Endothelial cell (in vitro differentiated cells): ENCODE measurements around the gene ERBIN. TPM values are rescaled to one million over a fixed set of nuclear protein-coding genes. Genes with fewer than 3 reads are reported as not detected.
A peak's percentile ranks its signal among the peaks of the same experiment; 100 is the strongest.

Experiments
- DNase-seq: peaks from one replicate; pipeline ENCODE4 v3.0.0; 2021; ENCODE audit warnings: low spot score
- H3K27ac Mint-ChIP-seq: one replicate; pipeline ENCODE4 v1.8.0; 2021; ENCODE audit warnings: mixed read lengths, inconsistent platforms; ENCODE audit not compliant: unreplicated experiment
- H3K27me3 Mint-ChIP-seq: one replicate; pipeline ENCODE4 v1.8.0; 2021; ENCODE audit warnings: mild to moderate bottlenecking, moderate library complexity, mixed read lengths, inconsistent platforms; ENCODE audit not compliant: unreplicated experiment
- H3K36me3 Mint-ChIP-seq: one replicate; pipeline ENCODE4 v1.8.0; 2021; ENCODE audit warnings: mild to moderate bottlenecking, low read depth, mixed read lengths, inconsistent platforms; ENCODE audit not compliant: unreplicated experiment
- H3K4me1 Mint-ChIP-seq: one replicate; pipeline ENCODE4 v1.8.0; 2021; ENCODE audit warnings: mild to moderate bottlenecking, mixed read lengths, inconsistent platforms; ENCODE audit not compliant: unreplicated experiment
- H3K4me3 Mint-ChIP-seq: one replicate; pipeline ENCODE4 v1.8.0; 2021; ENCODE audit warnings: mild to moderate bottlenecking, mixed read lengths, inconsistent platforms; ENCODE audit not compliant: unreplicated experiment
- H3K9me3 Mint-ChIP-seq: one replicate; pipeline ENCODE4 v1.8.0; 2021; ENCODE audit warnings: mixed read lengths, inconsistent platforms; ENCODE audit not compliant: unreplicated experiment
- total RNA-seq: library from RNA; stranded (reverse); fragmentation: NEBNext Ultra II Directional; extraction: Animal tissue kit (Norgen Biotek cat#: 25700); gene quantifications from one replicate; pipeline ENCODE4 v1.2.1, GENCODE V29; 2021; ENCODE audit not compliant: unreplicated experiment
- TF ChIP-seq, protein P1 (sequence below): fragments of 200-600 bp; sonication (generic); IDR thresholded peaks from one replicate; pipeline ENCODE4 v1.5.0; 2021; ENCODE audit warnings: antibody characterized with exemption; ENCODE audit not compliant: unreplicated experiment

ERBIN gene
- total RNA-seq, 1 donor from 2014 or later: 93.3 TPM

DNA sequence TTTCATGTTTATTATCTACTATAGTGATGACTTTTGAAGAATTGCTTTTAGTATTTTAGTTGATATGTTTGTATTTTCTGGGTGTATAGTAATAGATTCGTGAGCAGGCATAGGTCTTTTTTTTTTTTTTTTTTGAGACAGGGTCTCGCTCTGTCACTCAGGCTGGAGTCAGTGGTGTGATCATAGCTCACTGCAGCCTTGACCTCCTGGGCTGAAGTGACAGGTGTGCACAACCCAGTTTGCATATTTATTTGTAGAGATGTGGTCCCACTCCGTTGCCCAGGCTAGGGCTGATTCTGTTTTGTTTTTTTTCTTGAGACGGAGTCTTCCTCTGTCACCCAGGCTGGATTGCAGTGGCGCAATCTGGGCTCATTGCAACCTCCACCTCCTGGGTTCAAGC lies 11.9 kb downstream of the ERBIN start:
- Mint-ChIP-seq H3K4me3 (peak overlapping the region; percentile 71), H3K27ac (no peak overlapping the region), H3K9me3 (no peaks in the 10 kb centered on the region), H3K27me3 (peaks cover 3% of the 10 kb centered on the region), H3K36me3 (peaks cover 16% of the 10 kb centered on the region), H3K4me1 (peaks cover 10% of the 10 kb centered on the region)
- TF ChIP-seq, protein P1, sequence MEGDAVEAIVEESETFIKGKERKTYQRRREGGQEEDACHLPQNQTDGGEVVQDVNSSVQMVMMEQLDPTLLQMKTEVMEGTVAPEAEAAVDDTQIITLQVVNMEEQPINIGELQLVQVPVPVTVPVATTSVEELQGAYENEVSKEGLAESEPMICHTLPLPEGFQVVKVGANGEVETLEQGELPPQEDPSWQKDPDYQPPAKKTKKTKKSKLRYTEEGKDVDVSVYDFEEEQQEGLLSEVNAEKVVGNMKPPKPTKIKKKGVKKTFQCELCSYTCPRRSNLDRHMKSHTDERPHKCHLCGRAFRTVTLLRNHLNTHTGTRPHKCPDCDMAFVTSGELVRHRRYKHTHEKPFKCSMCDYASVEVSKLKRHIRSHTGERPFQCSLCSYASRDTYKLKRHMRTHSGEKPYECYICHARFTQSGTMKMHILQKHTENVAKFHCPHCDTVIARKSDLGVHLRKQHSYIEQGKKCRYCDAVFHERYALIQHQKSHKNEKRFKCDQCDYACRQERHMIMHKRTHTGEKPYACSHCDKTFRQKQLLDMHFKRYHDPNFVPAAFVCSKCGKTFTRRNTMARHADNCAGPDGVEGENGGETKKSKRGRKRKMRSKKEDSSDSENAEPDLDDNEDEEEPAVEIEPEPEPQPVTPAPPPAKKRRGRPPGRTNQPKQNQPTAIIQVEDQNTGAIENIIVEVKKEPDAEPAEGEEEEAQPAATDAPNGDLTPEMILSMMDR: no peak
- no peak for DNase-seq

DNA sequence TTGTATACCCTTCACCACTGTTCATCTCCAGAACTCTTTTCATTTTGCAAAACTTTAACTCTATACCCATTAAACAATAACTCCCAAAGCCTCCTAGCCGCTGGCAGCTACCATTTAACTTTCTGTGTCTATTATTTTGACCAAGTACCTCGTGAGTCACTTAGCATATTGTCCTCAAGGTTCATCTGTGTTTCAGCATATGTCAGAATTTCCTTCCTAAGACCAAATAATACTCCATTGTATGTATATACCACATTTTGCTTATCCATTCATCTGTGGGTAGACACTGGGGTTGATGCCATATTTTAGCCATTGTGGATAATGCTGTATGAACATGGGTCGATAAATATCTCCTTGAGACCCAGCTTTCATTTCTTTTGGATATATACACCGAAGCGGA lies 17.4 kb downstream of the ERBIN start:
- DNase-seq: no peak
- TF ChIP-seq, protein P1: no peak
- Mint-ChIP-seq H3K36me3 (peaks cover 9% of the 10 kb centered on the region), H3K4me3 (no peak overlapping the region), H3K27ac (no peak overlapping the region), H3K4me1 (peaks cover 2% of the 10 kb centered on the region), H3K27me3 (no peaks in the 10 kb centered on the region), H3K9me3 (no peaks in the 10 kb centered on the region)

DNA sequence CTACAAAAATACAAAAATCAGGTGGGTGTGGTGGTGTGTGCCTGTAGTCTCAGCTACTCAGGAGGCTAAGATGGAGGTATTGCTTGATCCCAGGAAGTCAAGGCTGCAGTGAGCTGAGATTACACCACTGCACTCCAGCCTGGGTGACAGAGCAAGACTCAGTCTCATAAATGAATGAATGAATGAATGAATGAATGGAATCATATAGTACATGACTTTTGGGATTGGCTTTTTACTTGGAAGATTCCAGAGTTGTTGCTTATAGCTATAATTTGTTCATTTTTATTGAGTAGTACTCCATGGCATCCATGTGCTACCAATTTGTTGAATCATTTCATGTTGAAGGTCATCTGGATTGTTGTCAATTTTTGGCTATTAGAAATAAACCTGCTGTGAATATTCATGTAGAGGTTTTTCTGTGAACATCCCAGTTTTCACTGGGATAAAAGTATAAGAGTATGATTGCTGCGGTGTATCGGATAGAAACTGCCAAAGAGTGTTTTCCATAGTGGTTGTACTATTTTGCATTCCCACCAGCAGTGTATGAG lies 19.9 kb downstream of the ERBIN start:
- TF ChIP-seq, protein P1: no peak
- Mint-ChIP-seq H3K4me1 (peaks cover 2% of the 10 kb centered on the region), H3K9me3 (no peaks in the 10 kb centered on the region), H3K36me3 (peaks cover 12% of the 10 kb centered on the region), H3K27me3 (no peaks in the 10 kb centered on the region), H3K27ac (no peak overlapping the region), H3K4me3 (no peak overlapping the region)
- DNase-seq: no peak

DNA sequence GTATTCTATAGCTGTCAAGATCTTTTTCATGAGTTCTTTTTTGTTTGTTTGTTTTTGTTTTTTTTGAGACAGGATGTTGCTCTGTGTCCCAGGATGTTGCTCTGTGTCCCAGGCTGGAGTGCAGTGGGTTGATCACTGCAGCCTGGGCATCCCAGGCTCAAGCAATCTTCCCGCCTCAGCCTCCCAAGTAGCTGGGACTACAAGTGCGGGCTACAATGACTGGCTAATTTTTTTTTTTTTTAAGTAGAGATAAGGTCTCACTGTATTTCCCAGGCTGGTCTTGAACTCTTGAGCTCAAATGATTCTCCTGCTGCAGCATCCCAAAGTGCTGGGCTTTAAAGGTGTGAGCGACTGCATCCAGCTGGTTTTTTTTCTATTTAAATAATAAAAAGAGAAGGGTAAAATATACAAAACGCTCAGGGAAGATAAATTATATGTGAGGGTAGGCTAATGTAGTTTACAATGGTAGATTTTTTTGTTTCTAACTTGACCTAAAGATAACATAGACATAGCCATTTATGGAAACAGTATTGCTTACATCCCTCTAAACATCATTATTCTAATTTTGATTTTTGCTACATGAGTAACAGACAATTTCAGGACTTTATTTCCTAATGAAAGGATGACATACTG lies 21.9 kb downstream of the ERBIN start:
- no peaks in the 10 kb centered on the region for H3K9me3 Mint-ChIP-seq
- no peak overlapping the region for H3K27ac Mint-ChIP-seq
- H3K27me3 Mint-ChIP-seq: no peaks in the 10 kb centered on the region
- no peaks in the 10 kb centered on the region for H3K4me1 Mint-ChIP-seq
- H3K36me3 Mint-ChIP-seq: peaks cover 12% of the 10 kb centered on the region
- H3K4me3 Mint-ChIP-seq: no peak overlapping the region
- TF ChIP-seq, protein P1: no peak
- DNase-seq: no peak

DNA sequence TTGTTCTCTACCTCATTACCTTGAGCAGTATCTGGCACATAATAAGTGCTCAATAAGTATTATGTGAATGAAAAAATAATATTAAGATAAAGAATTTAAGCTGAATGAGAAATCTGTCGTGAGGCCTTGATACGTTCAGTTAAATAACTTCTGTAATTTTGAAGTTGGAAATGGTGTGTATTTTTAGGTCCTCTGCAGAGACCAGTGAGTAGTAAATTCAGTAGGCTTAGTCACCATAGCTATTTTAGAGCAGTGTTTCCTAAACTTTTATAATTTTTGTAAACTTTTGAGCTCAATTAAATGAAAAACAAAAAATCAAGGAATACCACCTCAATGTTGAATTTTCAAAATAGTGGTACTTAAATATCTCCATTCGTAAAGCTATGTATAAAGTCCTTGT lies 25.0 kb downstream of the ERBIN start:
- Mint-ChIP-seq H3K4me1 (peaks cover 4% of the 10 kb centered on the region), H3K27ac (no peak overlapping the region)

More for the DNA sequence above, 25.0 kb downstream of the ERBIN start:
- H3K9me3 Mint-ChIP-seq: no peaks in the 10 kb centered on the region
- no peak overlapping the region for H3K4me3 Mint-ChIP-seq
- H3K27me3 Mint-ChIP-seq: no peaks in the 10 kb centered on the region
- TF ChIP-seq, protein P1: no peak
- DNase-seq: no peak
- peaks cover 14% of the 10 kb centered on the region for H3K36me3 Mint-ChIP-seq
